NCI-H460 (cell line): ENCODE data around the gene TMEM53. TPM values are rescaled to one million over a fixed set of nuclear protein-coding genes. Genes with fewer than 3 reads are reported as not detected.

ENCODE experiments used
- DNase-seq: peaks from one replicate; pipeline ENCODE4 v3.0.0-alpha.2; 2016; ENCODE audit warnings: low read depth; ENCODE audit errors: extremely low read depth
- total RNA-seq: library from RNA; depleted of rRNA; stranded (reverse); fragments of >200 nt; shearing (Covaris generic); gene quantifications from 2 replicates; pipeline ENCODE4 v1.2.3, GENCODE V29; 2014

TMEM53 gene
- total RNA-seq, 1 experiment from 2014 or later, result 4.5 TPM

GRCh38 chr1:44631647-44632539, 42.4 kb downstream of the TMEM53 start:
- DNase-seq, result peak; percentile 66

GRCh38 chr1:44631333-44631646, 43.0 kb downstream of the TMEM53 start:
- no peak for DNase-seq

DNA sequence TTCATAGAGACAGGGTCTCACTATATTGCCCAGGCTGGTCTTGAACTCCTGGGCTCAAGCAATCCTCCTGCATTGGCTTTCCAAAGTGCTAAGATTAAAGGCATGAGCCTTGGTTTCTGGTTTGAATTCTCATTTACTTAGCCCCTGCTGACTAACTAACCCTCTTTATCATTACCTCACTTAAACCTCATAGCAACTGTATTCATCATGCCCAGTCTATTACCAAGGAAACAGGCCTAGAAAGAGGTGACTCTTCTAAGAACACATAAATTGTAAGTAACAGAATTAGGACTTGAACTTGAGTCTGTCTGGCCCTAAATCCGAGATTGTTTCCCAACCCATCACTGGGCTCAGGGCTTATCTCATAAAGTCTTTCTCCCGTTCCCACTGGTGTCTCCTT, 44.2 kb downstream of the TMEM53 start:
- no peak for DNase-seq

DNA sequence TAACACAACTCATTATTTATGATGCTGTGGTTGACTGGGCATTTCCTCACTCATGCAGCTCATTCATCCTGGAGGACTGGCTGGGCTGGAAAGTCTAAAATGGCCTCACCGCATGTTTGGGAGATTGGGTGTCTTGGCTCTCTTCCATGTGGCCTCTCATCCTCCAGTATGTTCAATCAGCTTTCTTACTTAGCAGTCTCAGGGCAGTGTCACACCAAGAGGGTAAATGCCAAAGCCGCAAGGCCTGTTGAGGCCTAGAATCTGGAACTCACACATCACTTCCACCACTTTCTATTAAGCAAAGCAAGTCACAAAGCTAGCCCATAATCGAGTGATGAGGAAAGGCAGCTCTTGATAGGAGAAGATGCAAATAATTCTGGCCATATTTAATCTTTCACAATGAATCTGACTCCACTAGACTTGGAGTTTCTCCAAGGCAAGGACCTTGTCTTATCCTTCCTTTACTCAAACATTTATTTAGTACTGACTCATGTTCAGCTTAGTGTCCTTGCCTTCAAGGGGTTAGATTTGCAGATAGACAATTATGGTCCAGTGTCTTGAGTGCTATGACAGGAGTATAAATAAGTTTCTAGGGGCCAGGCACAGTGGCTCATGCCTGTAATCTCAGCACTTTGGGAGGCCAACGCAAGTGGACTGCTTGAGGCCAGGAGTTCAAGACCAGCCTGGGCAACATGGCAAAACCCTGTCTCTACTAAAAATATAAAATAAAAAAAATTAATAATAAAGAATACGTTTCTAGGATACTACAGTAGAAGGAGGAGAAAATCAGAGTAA, 45.1 kb downstream of the TMEM53 start:
- DNase-seq, result no peak

DNA sequence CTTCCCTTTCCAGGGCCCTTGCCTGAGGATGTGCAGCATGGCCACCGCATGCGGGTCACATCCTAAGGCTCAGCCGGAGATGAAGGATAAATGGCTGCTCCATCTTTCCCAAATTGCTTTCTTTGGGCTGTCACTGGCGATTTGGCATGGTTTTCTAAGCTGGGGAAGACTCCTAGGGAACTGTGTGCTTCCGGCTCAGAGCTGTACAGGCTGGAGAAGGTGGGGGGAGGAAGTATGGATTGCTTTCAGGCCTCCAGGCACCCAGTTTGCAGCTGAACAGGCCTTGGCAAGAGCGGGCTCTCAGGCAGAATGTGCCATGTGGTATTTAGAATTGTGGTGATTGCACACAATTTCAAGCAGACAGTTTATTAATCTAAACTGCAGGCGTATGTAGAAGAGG, 48.9 kb downstream of the TMEM53 start:
- DNase-seq, result no peak

- no peak for DNase-seq
Measured at GRCh38 chr1:44624268-44624901, 49.9 kb downstream of the TMEM53 start.

- DNase-seq, result no peak
Measured at GRCh38 chr1:44621841-44622286, 52.4 kb downstream of the TMEM53 start.

DNA sequence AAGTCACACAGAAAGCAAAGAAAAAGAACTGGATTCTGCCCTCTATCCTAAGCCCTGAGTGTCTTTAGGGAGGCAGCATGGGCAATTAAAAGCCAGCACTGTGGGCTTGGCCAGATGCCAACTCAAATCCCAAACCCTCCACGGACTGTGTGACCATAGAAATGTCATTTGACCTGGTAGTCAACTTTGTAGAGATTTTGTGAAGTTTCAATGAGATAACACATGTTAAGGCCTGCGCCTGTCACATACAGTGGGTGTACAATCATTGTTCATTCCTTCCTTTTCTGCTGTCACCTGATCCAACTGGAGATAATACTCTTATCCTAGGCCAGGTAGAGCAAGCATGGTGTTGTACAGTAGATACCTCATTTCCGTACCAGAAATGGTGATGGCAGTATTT, 54.2 kb downstream of the TMEM53 start:
- DNase-seq, result no peak

- DNase-seq, result no peak
Measured at GRCh38 chr1:44619261-44619900, 54.9 kb downstream of the TMEM53 start.

- no peak for DNase-seq
Measured at GRCh38 chr1:44617703-44618029, 56.6 kb downstream of the TMEM53 start.

DNA sequence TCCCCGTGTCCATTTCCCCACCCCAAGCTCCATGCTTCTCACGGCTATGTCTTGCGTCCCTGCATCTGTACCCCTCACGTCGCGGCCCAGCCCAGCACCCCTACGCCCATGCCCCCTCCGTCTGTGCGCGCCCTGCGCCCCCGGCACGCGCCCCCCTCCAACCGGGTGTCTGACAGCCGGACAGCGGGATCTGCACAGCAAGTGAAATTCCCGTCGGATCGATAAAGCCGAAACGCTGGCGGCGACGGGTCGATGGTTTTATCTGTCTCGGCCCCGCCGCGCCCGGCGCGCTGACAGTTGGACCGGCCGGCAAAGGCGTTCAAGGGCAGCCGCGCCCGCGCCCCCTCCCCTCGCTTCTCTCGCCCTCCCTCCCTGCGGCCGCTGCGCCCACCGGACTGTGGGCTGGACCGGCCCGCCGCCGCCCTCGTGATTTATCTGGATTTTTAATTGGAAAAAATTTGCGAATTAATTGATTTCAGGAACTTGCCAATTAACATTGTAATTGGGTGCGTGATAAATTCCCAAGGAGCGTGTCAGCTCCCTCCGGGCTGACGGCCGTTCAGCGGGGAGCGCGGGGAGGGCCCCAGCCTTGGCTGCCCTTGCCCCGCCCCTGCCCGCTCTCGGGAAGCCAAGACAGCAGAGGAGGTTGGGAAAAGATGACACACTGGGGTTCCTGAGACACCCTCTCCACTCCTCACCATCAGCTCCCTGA, 57.1 kb downstream of the TMEM53 start:
- no peak for DNase-seq

DNA sequence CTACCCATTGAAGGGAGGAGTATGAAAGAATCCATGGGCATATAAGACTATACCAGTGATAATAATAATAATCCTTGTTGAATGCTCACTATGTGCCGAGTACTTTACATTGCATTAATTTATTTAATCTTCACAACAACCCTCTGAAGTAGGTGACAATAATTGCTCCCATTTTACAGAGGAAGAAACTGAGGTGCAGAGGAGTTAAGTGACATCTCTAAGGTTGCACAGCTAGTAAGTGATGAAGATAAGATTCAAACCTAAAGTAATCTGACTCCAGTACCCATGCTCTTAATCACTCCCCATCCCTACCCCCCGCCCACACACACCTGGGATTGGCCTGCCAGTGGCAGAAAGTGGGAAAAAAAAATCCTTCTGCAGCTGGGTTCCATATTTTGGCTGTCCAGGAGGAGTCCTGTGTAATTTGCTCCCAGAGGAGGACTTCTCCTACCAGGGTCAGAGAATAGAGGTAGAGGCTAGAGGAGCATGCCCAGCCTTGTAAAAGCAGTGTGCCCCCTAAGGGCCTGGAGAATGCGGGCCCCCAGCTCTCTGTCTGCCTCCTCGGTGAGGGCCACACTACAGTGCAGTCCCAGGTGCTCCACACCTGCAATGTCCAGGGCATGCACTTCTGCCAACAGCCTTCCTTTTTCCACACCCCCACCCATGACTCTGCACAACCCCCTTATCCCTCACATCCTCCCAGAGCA, 57.8 kb downstream of the TMEM53 start:
- no peak for DNase-seq

GRCh38 chr1:44613941-44614340, 60.3 kb downstream of the TMEM53 start:
- no peak for DNase-seq

DNA sequence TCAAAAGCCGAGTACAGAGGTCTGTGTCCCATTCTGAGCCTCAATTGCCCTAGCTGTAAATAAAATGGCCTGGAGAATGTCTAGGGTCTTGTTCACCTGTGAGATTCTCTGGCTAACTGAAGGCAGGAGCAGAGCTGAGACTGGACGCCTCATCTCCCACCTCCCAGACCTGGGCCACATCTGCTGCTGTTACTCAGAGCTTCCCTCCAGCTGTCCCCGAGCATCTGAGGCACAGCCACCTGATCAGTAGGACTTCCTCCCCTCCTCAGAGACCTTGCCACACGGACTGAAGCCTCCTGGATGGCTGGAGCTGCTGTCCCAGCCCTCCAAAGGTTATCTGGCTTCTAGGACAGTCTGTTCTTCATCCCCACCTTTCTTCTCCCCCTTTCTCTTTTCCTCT, 62.4 kb downstream of the TMEM53 start:
- no peak for DNase-seq

DNA sequence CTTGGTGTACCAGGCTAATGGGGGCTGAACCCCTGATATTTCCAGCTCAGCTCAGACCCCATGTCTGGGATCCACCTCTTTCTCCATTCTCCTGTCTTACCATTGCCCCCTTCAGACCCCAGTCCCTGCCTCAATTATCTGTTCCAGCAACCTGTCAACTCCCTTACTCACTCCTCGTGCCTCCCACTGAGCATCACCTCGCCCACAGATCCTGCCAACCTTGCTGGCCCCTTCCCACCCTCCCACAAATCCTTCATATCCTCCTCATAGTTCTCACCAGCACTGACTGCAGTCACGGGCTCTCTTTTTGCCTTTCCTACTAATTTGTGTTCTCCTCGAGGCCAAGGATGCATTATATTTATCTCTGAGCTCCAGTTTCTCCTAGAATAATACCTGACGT, 62.9 kb downstream of the TMEM53 start:
- no peak for DNase-seq

DNA sequence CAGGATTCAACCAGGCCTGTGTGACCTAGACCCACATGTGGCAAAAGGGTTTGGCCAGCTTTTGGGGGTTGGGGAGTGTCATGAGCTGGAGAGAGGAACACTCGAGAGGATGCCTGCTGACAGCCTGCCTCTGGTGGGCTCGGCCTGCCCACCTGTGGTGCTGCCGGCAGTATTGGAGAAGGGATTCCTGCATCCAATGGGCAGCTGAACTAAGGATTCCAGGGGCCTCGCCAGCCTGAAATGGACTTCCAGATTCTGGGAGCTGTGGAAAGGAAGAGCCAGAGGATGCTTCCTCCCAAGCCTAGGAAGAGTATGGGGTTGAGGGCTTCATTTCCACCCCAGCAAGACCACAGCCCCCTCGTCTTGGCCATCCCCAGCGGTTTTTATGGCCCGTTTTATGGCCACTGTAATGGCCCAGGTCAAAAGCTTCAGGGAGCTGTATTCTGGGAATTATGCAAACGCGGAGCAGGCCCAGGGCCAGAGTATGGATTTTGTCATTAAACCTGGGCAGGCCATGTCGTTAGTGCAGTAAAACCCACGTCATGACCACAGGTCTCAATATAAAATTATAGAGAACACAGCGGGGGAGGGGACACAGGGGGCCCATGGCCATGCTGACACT, 63.6 kb downstream of the TMEM53 start:
- no peak for DNase-seq

GRCh38 chr1:44609768-44610526, 64.3 kb downstream of the TMEM53 start:
- DNase-seq, result no peak

DNA sequence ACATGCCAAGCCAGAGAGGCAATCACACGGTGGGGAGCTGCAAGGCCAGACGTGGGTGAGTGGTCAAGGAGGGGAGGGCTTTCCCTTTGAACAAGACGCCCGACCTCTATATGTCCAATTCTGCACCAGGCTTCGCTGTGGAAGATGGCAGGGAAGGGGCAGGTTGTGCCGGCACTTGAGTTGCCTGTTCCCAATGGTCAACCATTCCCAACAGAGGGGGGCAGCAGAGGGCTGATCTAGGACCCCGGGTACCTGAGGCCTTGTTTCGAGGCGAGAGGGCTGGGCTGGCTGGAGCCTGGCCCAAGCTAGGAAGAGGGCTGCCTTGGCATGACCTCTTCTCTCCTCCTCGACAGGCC, 64.9 kb downstream of the TMEM53 start:
- no peak for DNase-seq

DNA sequence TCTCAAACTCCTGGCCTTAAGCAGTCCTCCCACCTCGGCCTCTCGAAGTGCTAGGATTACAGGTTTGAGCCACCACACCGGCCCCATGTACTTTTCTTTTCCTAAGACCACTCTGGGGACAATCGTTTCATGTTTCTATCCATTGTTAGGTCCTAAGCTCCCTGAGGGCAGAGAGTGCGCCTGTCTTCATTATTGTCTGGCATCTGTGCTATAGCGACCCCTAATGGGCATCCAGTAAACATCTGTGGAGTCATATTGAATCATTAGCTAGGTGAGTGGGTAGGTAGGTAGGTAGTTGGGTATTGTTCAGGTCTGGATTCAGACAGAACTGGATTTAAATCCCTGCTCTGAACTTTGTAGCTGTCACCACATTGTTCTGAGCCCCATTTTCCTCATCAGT, 66.1 kb downstream of the TMEM53 start:
- DNase-seq, result no peak
